ENCODE measurements around the gene VAPA. TPM values are rescaled to one million over a fixed set of nuclear protein-coding genes. Genes with fewer than 3 reads are reported as not detected.
"Not testable (repeated sequence)": the region's sequence is repeated elsewhere in the genome, so short reads cannot be mapped to it uniquely, and the experiment has no call there.

VAPA gene
- total and polyA plus RNA-seq, 2 donors: 158 to 210 TPM

DNA sequence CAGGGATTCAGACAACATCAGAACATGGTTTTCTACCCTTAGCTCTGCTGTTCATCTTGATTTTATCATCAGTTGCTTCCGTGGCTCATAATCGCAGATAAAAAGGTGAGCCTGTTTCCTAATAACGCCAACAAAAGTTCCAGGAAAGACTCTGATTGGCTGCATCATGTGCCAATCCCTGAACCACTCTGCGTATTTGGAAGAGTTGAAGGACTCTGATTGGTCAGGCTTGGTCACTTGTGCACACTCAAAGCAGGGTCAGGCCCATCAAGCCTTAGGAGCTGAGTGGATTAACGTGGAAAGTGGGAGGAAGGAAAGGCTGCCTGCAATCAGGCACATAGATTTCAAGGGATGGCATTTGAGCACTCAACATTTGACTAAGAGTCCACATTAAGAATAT, 16.7 kb upstream of the VAPA start:
- H3K4me3 ChIP-seq (ENCODE audit: low read length in 2 of 2): no peak overlapping the region
- no peaks in the 10 kb centered on the region for H3K36me3 ChIP-seq (ENCODE audit: control insufficient read depth in 2 of 2, insufficient read depth in 2 of 2, low read length in 1 of 2)
- no peak for DNase-seq (ENCODE audit: low read depth in 6 of 9, low spot score in 9 of 9)
- no peak overlapping the region for H3K27ac ChIP-seq (ENCODE audit: low read depth in 1 of 2, low read length in 1 of 2)
- H3K9me3 ChIP-seq (ENCODE audit: control insufficient read depth in 2 of 2, insufficient read depth in 1 of 2, low read length in 1 of 2): no peaks in the 10 kb centered on the region
- no peaks in the 10 kb centered on the region for H3K4me1 ChIP-seq (ENCODE audit: control insufficient read depth in 2 of 2, insufficient read depth in 2 of 2, low read length in 2 of 2)
- 96% methylated on average over 5 of the region's 5 CpGs for WGBS
- no peaks in the 10 kb centered on the region for H3K27me3 ChIP-seq (ENCODE audit: control insufficient read depth in 2 of 2, insufficient read depth in 1 of 2, low read length in 1 of 2)

DNA sequence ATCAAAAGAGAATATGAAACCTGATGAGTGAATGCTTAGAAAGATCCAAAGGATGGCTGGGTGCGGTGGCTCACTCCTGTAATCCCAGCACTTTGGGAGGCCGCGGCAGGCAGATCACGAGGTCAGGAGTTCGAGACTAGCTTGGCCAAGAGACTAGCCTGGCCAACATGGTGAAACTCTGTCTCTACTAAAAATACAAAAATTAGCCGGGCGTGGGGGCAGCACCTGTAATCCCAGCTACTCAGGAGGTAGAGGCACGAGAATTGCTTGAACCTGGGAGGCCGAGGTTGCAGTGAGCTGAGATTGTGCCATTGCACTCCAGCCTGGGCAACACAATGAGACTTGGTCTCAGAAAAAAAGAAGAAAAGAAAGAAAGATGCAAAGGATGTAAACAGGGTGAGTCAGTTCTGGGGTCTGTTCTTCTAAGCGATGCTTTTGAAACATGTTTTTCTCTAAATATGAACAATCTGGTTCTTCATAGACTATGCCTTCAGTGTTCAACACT, 16.0 kb upstream of the VAPA start:
- not testable (repeated sequence) for H3K27me3 ChIP-seq (ENCODE audit: control insufficient read depth in 2 of 2, insufficient read depth in 1 of 2, low read length in 1 of 2); H3K4me1 ChIP-seq (ENCODE audit: control insufficient read depth in 2 of 2, insufficient read depth in 2 of 2, low read length in 2 of 2); H3K27ac ChIP-seq (ENCODE audit: low read depth in 1 of 2, low read length in 1 of 2); H3K9me3 ChIP-seq (ENCODE audit: control insufficient read depth in 2 of 2, insufficient read depth in 1 of 2, low read length in 1 of 2); DNase-seq (ENCODE audit: low read depth in 6 of 9, low spot score in 9 of 9); H3K4me3 ChIP-seq (ENCODE audit: low read length in 2 of 2); H3K36me3 ChIP-seq (ENCODE audit: control insufficient read depth in 2 of 2, insufficient read depth in 2 of 2, low read length in 1 of 2)
- WGBS: 97% methylated on average over 10 of the region's 10 CpGs

DNA sequence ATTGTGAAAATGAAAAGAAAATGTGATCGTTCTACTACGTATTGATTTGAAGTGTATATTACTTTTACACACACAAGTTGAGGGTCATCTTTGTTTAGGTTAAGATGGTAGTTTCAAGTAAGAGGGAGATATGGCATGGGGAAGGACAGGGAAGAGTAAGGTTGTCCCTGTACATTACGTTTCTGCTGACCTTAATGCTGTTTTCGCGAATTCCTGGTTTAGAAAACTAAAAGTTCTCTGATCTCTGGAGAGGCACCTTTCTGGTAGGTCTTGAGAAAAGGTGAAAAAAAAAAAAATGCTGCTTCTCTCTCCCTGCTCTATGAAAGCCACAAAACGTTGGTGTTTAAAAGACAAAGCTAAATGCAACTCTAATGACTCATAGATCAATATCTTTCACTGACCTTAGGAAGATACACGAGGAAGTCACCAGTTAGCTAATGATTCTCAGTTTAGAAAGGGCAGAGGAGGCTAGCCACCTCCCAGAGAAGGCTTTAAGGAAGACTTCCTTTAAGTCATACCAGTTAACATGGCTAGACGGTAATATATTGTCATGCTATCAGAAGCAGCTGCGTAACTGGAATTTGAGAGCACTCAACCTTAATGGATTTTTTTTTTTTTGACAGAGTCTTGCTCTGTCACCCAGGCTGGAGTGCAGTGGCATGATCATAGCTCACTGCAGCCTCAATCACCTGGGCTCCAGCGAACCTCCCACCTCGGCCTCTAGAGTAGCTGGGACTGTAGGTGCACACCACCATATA, 14.8 kb upstream of the VAPA start:
- no peaks in the 10 kb centered on the region for H3K27me3 ChIP-seq (ENCODE audit: control insufficient read depth in 2 of 2, insufficient read depth in 1 of 2, low read length in 1 of 2)

DNA sequence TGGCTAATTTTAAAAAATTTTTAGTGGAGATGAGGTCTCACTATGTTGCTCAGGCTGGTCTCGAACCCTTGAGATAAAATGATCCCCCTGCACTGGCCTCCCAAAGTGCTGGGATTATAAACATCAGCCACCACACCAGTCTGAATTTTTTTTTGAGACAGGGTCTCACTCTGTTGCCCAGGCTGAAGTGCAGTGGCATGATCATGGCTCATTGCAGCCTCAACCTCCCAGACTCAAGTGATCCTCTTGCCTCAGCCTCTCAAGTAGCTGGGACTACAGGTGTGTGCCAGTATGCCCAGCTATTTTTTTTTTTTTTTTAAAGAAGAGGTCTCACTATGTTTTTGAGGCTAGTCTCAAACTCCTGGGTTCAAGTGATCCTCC, 14.3 kb upstream of the VAPA start:
- H3K9me3 ChIP-seq (ENCODE audit: control insufficient read depth in 2 of 2, insufficient read depth in 1 of 2, low read length in 1 of 2); H3K27ac ChIP-seq (ENCODE audit: low read depth in 1 of 2, low read length in 1 of 2); H3K27me3 ChIP-seq (ENCODE audit: control insufficient read depth in 2 of 2, insufficient read depth in 1 of 2, low read length in 1 of 2); H3K36me3 ChIP-seq (ENCODE audit: control insufficient read depth in 2 of 2, insufficient read depth in 2 of 2, low read length in 1 of 2); H3K4me1 ChIP-seq (ENCODE audit: control insufficient read depth in 2 of 2, insufficient read depth in 2 of 2, low read length in 2 of 2); DNase-seq (ENCODE audit: low read depth in 6 of 9, low spot score in 9 of 9); H3K4me3 ChIP-seq (ENCODE audit: low read length in 2 of 2): not testable (repeated sequence)
- 100% methylated on average over 1 of the region's 1 CpG for WGBS

More for the DNA sequence above, 14.8 kb upstream of the VAPA start:
- 88% methylated on average over 11 of the region's 11 CpGs for WGBS
- no peak for DNase-seq (ENCODE audit: low read depth in 6 of 9, low spot score in 9 of 9)
- H3K27ac ChIP-seq (ENCODE audit: low read depth in 1 of 2, low read length in 1 of 2): no peak overlapping the region
- no peaks in the 10 kb centered on the region for H3K4me1 ChIP-seq (ENCODE audit: control insufficient read depth in 2 of 2, insufficient read depth in 2 of 2, low read length in 2 of 2)
- H3K36me3 ChIP-seq (ENCODE audit: control insufficient read depth in 2 of 2, insufficient read depth in 2 of 2, low read length in 1 of 2): no peaks in the 10 kb centered on the region
- no peaks in the 10 kb centered on the region for H3K9me3 ChIP-seq (ENCODE audit: control insufficient read depth in 2 of 2, insufficient read depth in 1 of 2, low read length in 1 of 2)
- H3K4me3 ChIP-seq (ENCODE audit: low read length in 2 of 2): no peak overlapping the region

- H3K9me3 ChIP-seq (ENCODE audit: control insufficient read depth in 2 of 2, insufficient read depth in 1 of 2, low read length in 1 of 2): no peaks in the 10 kb centered on the region
- H3K27ac ChIP-seq (ENCODE audit: low read depth in 1 of 2, low read length in 1 of 2): no peak overlapping the region
- no peak overlapping the region for H3K4me3 ChIP-seq (ENCODE audit: low read length in 2 of 2)
- WGBS: 96% methylated on average over 7 of the region's 7 CpGs
- H3K36me3 ChIP-seq (ENCODE audit: control insufficient read depth in 2 of 2, insufficient read depth in 2 of 2, low read length in 1 of 2): no peaks in the 10 kb centered on the region
- DNase-seq (ENCODE audit: low read depth in 6 of 9, low spot score in 9 of 9): no peak
- no peaks in the 10 kb centered on the region for H3K27me3 ChIP-seq (ENCODE audit: control insufficient read depth in 2 of 2, insufficient read depth in 1 of 2, low read length in 1 of 2)
- H3K4me1 ChIP-seq (ENCODE audit: control insufficient read depth in 2 of 2, insufficient read depth in 2 of 2, low read length in 2 of 2): no peaks in the 10 kb centered on the region
These were observed 13.1 kb upstream of the VAPA start for GRCh38 chr18:9900699-9901098.

- no peak for DNase-seq (ENCODE audit: low read depth in 6 of 9, low spot score in 9 of 9)
- Histone ChIP-seq H3K9me3 (ENCODE audit: control insufficient read depth in 2 of 2, insufficient read depth in 1 of 2, low read length in 1 of 2) (no peaks in the 10 kb centered on the region), H3K4me3 (ENCODE audit: low read length in 2 of 2) (no peak overlapping the region), H3K4me1 (ENCODE audit: control insufficient read depth in 2 of 2, insufficient read depth in 2 of 2, low read length in 2 of 2) (no peaks in the 10 kb centered on the region), H3K27me3 (ENCODE audit: control insufficient read depth in 2 of 2, insufficient read depth in 1 of 2, low read length in 1 of 2) (no peaks in the 10 kb centered on the region), H3K36me3 (ENCODE audit: control insufficient read depth in 2 of 2, insufficient read depth in 2 of 2, low read length in 1 of 2) (no peaks in the 10 kb centered on the region), H3K27ac (ENCODE audit: low read depth in 1 of 2, low read length in 1 of 2) (no peak overlapping the region)
- WGBS: 97% methylated on average over 3 of the region's 3 CpGs
These were observed 12.4 kb upstream of the VAPA start for GRCh38 chr18:9901377-9901776.

DNA sequence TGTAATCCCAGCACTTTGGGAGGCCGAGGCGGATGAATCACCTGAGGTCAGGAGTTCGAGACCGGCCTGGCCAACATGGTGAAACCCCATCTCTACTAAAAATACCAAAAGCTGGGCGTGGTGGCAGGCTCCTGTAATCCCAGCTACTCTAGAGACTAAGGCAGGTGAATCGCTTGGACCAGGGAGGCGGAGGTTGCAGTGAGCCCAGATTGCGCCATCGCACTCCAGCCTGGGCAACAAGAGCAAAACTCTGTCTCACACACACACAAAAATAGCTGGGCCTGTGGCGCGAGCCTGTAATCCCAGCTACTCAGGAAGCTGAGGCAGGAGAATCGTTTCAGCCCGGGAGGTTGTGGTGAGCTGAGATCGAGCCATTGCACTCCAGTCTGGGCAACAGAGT, 11.6 kb upstream of the VAPA start:
- H3K9me3 ChIP-seq (ENCODE audit: control insufficient read depth in 2 of 2, insufficient read depth in 1 of 2, low read length in 1 of 2); DNase-seq (ENCODE audit: low read depth in 6 of 9, low spot score in 9 of 9); H3K36me3 ChIP-seq (ENCODE audit: control insufficient read depth in 2 of 2, insufficient read depth in 2 of 2, low read length in 1 of 2); H3K4me3 ChIP-seq (ENCODE audit: low read length in 2 of 2); H3K27me3 ChIP-seq (ENCODE audit: control insufficient read depth in 2 of 2, insufficient read depth in 1 of 2, low read length in 1 of 2); H3K4me1 ChIP-seq (ENCODE audit: control insufficient read depth in 2 of 2, insufficient read depth in 2 of 2, low read length in 2 of 2); H3K27ac ChIP-seq (ENCODE audit: low read depth in 1 of 2, low read length in 1 of 2): not testable (repeated sequence)
- 96% methylated on average over 14 of the region's 14 CpGs for whole genome bisulfite sequencing

DNA sequence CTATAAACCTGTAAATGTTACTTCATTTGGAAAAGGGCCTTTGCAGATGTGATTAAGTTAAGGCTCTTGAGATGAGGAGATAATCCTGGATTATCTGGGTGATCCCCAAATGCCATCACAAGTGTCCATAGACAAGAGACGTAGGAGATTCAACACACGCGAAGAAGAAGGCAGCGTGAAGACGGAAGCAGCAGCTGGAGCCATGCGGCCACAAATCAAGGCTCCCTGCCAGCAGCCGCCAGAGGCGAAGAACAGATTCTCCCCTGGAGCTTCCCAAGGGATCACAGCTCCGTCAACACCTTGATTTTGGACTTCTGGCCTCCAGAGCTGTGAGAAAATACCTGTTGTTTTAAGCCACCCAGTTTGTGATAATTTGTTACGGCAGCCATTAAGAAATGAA, 11.0 kb upstream of the VAPA start:
- Histone ChIP-seq H3K4me1 (ENCODE audit: control insufficient read depth in 2 of 2, insufficient read depth in 2 of 2, low read length in 2 of 2) (no peaks in the 10 kb centered on the region), H3K4me3 (ENCODE audit: low read length in 2 of 2) (no peak overlapping the region), H3K27ac (ENCODE audit: low read depth in 1 of 2, low read length in 1 of 2) (no peak overlapping the region), H3K27me3 (ENCODE audit: control insufficient read depth in 2 of 2, insufficient read depth in 1 of 2, low read length in 1 of 2) (no peaks in the 10 kb centered on the region), H3K36me3 (ENCODE audit: control insufficient read depth in 2 of 2, insufficient read depth in 2 of 2, low read length in 1 of 2) (no peaks in the 10 kb centered on the region), H3K9me3 (ENCODE audit: control insufficient read depth in 2 of 2, insufficient read depth in 1 of 2, low read length in 1 of 2) (no peaks in the 10 kb centered on the region)
- WGBS: 97% methylated on average over 10 of the region's 10 CpGs
- no peak for DNase-seq (ENCODE audit: low read depth in 6 of 9, low spot score in 9 of 9)

DNA sequence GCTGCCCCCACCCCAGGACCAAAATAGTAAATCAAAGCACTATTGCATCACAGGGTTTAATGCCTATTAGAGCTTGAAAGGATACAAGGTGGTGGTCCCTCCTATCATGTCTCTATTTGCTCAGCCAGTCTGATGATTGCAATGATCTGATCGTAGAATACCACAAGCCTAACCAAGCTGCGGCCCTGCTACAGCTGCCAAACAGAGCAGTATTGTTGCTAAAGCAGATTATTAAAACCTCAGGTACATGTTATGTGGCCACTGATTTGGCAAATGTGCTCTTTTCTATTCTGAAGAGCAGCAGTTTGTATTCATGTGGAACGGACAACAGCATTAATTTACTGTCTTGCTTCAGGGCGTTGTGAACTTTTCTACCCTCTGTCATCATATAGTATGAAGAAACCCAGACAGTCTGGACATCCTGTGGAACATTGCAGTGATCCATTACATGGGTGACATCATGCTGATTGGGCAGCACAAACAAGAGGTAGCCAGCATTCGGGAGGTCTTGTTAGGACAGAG, 8.4 kb upstream of the VAPA start:
- H3K4me3 ChIP-seq (ENCODE audit: low read length in 2 of 2): no peak overlapping the region
- H3K27ac ChIP-seq (ENCODE audit: low read depth in 1 of 2, low read length in 1 of 2): no peak overlapping the region
- H3K9me3 ChIP-seq (ENCODE audit: control insufficient read depth in 2 of 2, insufficient read depth in 1 of 2, low read length in 1 of 2): no peaks in the 10 kb centered on the region
- H3K27me3 ChIP-seq (ENCODE audit: control insufficient read depth in 2 of 2, insufficient read depth in 1 of 2, low read length in 1 of 2): no peaks in the 10 kb centered on the region
- WGBS: 90% methylated on average over 5 of the region's 5 CpGs
- no peak for DNase-seq (ENCODE audit: low read depth in 6 of 9, low spot score in 9 of 9)
- H3K36me3 ChIP-seq (ENCODE audit: control insufficient read depth in 2 of 2, insufficient read depth in 2 of 2, low read length in 1 of 2): no peaks in the 10 kb centered on the region
- H3K4me1 ChIP-seq (ENCODE audit: control insufficient read depth in 2 of 2, insufficient read depth in 2 of 2, low read length in 2 of 2): no peaks in the 10 kb centered on the region
